ENCODE data around the gene ETFDH. TPM values are rescaled to one million over a fixed set of nuclear protein-coding genes. Genes with fewer than 3 reads are reported as not detected.
A peak's percentile ranks its signal among the peaks of the same experiment; 100 is the strongest.
"Not testable (repeated sequence)": the region's sequence is repeated elsewhere in the genome, so short reads cannot be mapped to it uniquely, and the experiment has no call there.

The ETFDH gene
- polyA plus RNA-seq (2013, experiment 1 of 2; ENCODE audit: insufficient read length), result 23.1 TPM
- 18.6 TPM for polyA plus RNA-seq (2013, experiment 2 of 2; ENCODE audit: insufficient read length)

DNA sequence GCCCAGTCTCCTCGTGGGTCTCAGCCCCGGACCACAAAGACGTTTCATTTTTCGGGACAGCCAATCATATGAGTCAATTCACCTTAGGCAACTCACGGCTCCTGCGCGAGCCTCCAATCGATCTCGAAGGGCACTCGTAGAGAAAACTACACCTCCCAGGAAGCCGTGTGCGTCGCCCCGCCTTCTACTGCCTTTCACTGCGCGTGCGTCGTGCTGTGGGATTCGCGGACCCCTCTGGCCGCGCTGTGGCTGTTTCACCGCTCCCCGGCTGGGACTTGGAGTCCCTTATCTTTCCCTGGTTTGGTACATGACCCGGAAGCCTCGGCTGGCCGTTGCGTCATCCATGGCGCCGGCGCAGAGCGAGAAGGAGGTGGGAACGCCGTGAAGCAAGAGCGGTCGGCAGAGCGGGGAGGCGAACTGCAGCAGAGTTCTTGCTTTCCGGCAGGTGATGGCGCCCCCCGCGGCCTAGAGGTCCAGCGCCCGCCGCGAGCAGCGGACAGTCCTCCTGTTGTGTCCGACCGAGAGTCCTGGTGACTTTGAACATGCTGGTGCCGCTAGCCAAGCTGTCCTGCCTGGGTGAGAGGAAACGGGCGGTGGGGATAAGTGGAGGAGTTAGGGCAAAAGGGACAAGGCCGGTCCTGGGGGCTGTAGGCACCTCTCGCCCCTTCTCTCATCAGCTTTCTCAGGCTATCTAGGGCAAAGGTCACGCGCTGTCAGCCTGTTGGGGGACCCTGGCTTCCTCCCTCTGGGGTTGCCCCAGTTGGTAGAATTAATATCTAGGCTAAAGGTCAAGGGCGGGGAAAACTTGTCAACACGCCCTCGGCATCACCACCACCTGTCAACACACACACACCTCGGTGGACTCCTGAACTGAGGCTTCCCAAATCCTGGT lies at the start of gene ETFDH:
ETFDH (plus strand) TSS at position 382 of the 892 bp plus-strand sequence; CDS start at position 543, 161 bp downstream.
- DNase-seq, result peak; percentile 100

DNA sequence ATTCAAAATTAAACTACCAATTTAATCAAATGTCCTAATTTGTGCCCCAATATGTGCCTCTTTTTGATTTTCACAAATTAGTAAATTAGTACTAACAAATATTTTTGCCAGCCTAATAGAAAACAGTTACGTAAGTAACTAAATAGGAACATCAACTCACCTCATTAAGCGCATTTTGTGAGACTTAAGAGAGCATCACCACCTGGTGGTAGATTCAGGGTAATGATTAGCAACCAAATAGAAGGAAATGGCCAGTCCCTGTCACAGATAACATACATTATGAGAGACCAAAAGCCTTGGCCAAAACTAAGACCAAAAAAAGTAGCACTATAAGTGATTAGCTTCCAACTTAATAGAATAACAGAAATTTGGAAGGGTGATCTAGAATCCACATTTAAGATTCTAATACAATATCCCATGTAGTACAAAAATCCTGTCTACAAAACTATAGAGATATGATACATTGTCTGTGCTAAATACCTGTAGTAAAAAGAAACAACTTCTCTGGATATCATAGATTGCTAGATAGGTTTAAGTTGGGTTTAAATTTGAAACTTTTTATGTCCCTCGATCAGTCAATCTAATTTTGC lies 47.1 kb upstream of the ETFDH start:
- DNase-seq, result peak; percentile 68

DNA sequence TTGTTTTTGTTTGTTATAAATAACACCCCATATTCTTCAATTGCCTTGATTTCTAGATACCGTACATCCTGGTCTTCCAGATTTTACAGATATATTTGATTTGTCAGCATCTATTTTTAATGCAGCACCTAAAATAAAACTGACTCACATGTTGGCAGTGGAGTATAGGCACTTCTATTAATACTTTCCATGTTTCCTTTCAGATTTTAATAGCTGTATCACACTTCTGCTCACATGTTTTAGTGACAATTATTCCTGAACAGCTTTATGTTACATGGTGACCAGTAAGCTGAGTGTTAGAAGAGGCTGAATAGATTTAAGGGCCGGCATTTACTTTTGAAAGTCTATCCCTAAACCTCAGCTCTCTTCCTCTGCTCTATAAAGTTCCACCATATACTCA lies 46.6 kb upstream of the ETFDH start:
- no peak for DNase-seq

GRCh38 chr4:158630893-158631292 lies 41.2 kb upstream of the ETFDH start:
- DNase-seq, result peak; percentile 78

DNA sequence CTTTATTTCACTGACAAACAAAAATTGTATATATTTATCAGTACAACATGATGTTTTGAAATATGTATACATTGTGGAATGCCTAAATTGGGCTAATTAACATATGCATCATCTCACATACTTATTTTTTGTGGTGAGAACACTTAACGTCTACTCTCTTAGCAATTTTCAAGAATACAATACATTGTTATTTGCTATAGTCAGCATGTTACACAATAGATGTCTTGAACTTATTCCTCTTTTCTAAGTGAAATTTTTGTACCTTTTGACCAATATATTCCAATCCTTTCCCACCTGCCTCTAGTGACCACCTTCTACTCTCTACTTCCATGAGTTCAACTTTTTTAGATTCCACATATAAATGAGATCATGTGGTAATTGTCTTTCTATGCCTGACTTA lies 35.5 kb upstream of the ETFDH start:
- DNase-seq, result no peak

DNA sequence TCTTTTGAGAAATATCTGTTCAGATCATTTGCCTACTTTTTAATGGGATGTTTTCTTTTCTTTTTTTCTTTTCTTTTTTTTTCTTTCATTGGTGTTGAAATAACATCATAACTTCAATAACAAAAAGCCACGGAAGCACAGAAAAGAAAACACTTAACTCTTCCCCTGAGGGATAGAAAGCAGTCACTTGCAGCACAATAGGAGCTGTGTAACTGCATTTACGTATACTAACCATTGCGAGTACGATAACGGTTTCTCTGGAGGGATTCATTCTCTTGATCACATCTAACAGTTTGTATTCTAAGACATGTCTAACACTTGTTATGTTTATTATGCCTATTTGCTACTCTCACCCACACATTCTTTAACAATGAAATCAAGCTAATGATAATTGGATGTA lies 27.7 kb upstream of the ETFDH start:
- no peak for DNase-seq

DNA sequence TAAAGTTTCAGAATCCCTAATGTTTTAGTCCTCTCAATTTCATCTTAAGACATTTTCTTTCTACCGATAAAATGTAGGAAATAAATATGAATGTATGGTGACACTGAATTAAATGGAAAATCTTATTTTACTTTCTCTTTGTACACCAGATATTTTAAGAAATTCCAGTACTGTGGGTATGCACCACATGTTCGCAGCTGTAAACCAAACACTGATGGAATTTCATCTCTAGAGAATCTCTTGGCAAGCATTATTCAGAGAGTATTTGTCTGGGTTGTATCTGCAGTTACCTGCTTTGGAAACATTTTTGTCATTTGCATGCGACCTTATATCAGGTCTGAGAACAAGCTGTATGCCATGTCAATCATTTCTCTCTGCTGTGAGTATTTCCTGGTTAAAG lies 27.3 kb upstream of the ETFDH start:
- DNase-seq, result peak; percentile 20

DNA sequence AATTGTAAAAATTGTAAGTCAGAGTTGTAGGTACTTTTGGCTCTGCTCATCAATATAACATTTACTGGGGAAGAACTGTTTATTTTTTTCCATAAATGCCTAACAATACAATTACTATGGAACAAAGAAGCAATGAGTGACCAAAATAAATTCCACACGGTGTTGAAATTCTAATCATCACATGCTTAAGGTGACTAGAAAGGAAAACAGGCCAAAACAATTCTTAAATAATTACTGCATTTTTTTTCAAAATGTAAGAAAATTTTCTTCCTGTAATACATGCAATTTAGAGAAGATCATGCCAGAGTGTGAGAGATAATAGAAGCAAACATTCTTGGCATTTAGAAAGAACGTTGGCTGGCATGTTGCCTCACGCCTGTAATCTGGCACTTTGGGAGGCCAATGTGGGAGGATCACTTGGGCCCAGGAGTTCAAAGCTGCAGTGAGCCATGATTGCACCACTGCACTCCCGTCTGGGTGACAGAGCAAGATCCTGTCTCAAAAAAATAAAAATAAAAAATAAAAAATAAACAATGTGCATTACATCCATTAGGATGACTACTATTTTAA lies 22.9 kb upstream of the ETFDH start:
- peak; percentile 12 for DNase-seq

- DNase-seq, result no peak
Measured at GRCh38 chr4:158652920-158653319, 19.2 kb upstream of the ETFDH start.

DNA sequence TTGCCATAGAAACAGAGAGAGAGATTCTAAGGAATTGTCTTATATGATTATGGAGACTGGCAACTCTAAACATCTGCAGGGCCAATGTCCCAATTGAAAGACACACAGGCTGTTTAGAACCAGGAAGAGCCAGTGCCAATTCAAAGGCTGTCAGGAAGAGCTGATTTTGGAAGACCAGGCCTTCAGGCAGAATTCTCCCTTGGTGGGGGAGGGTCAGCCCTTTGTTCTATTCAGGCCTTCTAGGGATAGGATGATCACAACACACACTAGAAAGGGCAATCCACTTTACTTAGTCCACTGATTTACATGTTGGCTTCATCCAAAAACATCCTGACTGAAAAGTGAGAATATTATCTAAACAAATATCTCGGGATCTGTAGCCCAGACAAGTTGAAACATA lies 15.7 kb upstream of the ETFDH start:
- no peak for DNase-seq

GRCh38 chr4:158657291-158657690 lies 14.8 kb upstream of the ETFDH start:
- no peak for DNase-seq

DNA sequence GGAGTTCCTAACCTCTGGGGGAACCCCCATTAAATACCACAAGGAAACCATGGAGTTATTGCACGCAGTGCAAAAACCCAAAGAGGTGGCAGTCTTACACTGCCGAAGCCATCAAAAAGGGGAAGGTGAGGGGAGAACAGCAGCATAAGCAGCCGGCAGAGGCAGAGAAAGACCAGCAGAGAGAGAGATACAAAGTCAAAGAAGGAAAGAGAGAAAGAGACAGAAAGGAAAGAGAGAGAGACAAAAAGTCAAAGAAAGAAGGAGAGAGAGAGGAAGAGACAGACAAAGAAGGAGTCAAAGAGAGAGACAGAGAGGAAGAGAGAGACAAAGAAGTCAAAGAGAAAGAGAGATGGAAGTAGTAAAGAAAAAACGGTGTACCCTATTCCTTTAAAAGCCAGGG lies 8.8 kb upstream of the ETFDH start:
- not testable (repeated sequence) for DNase-seq

DNA sequence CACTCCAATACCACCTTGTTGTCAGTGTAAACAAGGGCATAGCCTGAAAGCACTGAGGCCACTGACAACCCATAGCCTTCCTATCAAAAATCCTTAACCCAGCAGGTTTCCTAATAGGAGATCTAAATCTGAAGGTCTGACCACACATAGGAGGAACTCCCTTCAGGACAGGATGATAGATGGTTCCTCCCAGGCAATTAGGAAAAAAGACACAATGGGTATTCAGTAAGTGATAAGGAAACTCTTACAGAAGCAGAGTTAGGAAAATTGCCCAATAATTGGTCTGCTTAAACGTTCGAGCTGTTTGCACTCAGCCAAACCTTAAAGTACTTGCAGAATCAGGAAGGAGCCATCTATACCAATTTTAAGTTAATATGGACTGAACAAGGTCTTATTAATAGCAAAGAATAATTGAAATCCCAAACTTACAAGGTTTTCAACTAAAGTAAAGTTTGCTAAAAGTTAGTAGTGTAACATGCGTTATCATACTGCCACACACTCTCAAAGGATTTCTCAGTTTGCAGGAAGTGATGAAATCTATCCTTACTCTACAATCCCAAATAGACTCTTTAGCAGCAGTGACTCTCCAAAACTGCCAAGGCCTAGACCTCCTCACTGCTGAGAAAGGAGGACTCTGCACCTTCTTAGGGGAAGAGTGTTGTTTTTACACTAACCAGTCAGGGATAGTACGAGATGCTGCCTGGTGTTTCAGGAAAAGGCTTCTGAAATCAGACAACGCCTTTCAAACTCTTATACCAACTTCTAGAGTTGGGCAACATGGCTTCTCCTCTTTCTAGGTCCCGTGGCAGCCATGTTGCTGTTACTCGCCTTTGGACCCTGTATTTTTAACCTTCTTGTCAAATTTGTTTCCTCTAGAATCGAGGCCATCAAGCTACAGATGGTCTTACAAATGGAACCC lies 8.1 kb upstream of the ETFDH start:
- DNase-seq, result not testable (repeated sequence)

DNA sequence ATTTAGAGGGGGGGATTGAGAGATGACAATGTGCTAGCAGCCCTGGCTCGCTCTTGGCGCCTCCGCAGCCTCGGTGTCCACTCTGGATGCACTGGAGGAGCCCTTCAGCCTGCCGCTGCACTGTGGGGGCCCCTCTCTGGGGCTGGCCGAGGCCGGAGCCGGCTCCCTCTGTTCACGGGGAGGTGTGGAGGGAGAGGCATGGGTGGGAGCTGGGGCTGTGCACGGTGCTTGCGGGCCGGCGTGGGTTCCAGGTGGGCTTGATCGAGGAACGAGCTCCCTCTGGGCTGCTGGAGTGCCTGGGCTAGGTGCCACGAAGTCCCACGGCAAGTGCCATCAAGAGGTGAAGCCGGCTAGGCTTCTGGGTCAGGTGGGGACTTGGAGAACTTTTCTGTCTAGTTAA lies 7.3 kb upstream of the ETFDH start:
- no peak for DNase-seq

DNA sequence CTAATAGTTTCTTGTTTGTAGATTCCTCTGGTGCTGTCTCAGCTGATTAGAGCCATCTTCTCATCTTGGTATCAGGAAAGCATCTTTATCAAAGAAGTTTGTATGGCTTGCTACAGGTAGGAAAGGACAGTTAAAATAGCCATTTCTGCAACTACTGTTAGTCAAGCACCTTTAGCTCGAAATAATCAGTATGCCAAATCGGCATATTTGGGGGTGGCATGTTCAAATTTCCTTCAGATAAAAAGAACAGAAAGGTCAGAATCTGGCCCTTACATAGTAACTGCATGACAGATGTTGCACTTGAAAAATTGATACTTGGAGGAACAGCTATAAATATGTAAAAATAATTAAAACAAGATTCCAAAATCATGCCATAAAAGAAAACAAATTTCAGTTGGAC lies 5.2 kb upstream of the ETFDH start:
- DNase-seq, result no peak

DNA sequence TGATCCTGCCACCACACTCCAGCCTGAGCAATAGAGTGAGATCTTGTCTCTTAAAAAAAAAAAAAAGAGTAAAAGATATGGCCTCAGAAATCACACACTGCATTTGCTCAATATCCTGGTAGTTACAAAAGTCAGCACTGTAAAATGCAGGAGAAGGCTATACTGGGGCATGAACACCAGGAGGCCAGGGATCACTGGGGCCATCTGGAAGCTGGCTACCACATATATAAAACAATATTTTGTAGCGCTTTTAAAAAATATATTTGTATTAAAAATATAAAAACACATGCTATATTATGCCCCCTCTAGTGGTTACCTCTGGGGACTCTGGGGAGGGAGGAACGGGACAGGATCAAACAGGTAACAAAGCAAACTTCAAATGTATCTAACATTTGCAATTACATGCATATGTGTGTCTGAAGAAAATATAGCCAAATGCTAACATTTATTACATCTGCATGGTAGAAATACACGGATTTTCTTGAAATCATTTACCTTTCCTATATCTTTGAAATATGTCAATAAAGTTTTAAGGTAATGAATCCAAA lies 4.4 kb upstream of the ETFDH start:
- peak; percentile 46 for DNase-seq

DNA sequence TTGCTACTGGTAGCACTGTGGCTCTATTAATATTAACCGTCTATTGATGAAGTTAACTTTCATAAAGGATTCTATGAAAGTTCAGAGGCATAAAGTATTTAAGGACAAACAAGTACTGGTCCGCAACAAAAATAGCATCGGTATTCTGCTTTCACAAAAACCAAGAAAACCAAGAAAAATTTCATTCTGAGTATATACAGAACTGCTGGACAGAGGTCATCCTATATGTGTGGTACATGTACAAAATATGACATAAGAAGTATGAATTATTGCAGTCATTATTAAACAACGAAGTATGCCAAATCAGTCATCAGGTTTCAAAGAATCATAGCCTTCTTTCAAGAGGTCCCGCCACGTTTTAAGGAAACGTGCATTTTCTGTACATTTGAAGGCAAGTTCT lies 2.8 kb upstream of the ETFDH start:
- DNase-seq, result no peak

DNA sequence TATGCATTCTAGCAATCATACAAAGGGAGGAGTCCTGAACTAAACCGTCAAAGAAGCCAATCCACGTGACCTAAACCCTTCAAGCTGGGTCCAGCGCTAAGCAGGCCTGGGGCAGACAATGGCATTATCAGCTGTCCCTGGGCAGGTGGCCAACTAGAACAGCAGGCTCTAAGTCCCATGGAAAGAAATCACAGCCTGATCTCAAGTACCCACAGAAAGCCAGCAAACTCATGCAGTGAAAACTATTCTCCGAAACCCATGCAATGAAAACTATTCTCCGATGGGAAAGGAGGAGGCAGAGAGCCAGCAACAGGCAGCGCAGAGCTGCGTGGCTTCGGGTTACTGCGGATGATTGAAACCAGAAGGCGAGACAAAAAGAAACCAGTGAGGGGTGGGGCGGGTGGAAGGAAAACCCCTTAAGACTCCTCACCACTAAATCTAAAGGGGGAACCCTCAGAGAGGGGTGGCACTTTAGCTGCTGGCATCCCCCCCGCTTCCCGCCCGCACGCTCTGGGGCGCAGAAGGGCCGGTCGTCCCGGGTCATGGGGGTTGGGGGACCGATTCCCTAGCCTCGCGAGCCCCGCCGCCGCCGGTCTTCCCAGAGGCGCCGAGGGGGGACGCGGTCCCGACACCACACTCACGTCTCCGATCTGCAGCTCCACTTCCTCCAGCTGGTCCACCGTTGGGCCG lies 976 bp upstream of the ETFDH start:
- peak; percentile 79 for DNase-seq

DNA sequence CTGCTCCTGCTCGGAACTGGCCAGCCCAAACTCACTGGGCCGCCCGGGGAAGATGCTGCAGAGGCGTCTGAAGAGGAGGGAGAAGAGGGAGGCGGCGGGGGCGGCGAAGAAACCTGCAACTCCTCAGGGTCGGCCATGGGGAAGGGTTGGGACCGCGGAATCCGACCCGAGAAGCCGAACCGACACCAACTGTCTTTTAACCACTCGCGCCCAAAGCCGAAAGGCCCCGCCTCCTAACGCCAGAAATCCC lies 506 bp upstream of the ETFDH start, which contains the start of gene C4orf46:
C4orf46 (minus strand) TSS at position 223 of the 250 bp plus-strand sequence; CDS start at position 137, 86 bp downstream.
- no peak for DNase-seq

GRCh38 chr4:158673633-158674032 lies 1.5 kb downstream of the ETFDH start:
- no peak for DNase-seq

DNA sequence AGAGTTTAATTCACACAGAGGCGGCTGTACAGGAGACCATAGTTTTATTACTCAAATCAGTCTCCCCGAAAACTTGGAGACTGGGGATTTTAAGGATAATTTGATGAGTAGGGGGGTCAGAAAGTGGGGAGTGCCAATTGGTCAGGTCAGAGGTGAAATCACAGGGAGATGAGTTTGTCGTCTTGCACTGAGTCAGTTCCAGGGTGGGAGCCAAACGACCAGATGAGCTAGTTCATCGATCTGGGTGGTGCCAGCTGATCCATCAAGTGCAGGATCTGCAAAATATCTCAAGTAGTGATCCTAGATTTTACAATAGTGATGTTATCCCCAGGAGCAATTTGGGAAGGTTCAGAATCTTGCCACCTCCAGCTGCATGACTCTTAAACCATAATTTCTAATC lies 4.0 kb downstream of the ETFDH start:
- no peak for DNase-seq

GRCh38 chr4:158678767-158679166 lies 6.7 kb downstream of the ETFDH start:
- DNase-seq, result no peak

All from fibroblast of skin of back (primary cell).